HG02852 (cell line): ENCODE measurements around the gene AQP10.
"Not testable (repeated sequence)": the region's sequence is repeated elsewhere in the genome, so short reads cannot be mapped to it uniquely, and the experiment has no call there.

Experiments used
- ATAC-seq: cut with Tn5 transposase; IDR thresholded peaks from one replicate; pipeline ENCODE4 v1.9.1; 2021; ENCODE audit warnings: mild to moderate bottlenecking, moderate library complexity; ENCODE audit not compliant: unreplicated experiment

AQP10 gene

GRCh38 chr1:154323493-154323892 lies 2.6 kb downstream of the AQP10 start:
- no peak for ATAC-seq

DNA sequence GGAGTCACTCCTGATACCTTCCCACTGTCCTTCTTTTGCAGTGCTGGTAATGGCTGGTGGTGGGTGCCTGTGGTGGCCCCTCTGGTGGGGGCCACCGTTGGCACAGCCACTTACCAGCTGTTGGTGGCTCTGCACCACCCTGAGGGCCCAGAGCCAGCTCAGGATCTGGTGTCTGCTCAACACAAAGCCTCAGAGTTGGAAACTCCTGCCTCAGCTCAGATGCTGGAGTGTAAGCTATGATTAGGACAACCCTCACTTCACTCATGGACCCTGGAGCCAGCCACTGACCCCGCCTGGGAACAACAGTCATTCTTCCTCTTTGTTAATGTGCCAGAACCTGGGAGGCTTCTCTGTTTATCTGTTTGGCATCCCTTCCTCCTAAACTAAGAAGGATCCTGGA lies 3.3 kb downstream of the AQP10 start:
- no peak for ATAC-seq

GRCh38 chr1:154324669-154325582 lies 4.0 kb downstream of the AQP10 start, which contains the start of gene ATP8B2:
Gene ATP8B2, plus strand, starts transcription at chr1:154325525. Its CDS starts 2,617 bp downstream, at chr1:154328142.
- no peak for ATAC-seq

DNA sequence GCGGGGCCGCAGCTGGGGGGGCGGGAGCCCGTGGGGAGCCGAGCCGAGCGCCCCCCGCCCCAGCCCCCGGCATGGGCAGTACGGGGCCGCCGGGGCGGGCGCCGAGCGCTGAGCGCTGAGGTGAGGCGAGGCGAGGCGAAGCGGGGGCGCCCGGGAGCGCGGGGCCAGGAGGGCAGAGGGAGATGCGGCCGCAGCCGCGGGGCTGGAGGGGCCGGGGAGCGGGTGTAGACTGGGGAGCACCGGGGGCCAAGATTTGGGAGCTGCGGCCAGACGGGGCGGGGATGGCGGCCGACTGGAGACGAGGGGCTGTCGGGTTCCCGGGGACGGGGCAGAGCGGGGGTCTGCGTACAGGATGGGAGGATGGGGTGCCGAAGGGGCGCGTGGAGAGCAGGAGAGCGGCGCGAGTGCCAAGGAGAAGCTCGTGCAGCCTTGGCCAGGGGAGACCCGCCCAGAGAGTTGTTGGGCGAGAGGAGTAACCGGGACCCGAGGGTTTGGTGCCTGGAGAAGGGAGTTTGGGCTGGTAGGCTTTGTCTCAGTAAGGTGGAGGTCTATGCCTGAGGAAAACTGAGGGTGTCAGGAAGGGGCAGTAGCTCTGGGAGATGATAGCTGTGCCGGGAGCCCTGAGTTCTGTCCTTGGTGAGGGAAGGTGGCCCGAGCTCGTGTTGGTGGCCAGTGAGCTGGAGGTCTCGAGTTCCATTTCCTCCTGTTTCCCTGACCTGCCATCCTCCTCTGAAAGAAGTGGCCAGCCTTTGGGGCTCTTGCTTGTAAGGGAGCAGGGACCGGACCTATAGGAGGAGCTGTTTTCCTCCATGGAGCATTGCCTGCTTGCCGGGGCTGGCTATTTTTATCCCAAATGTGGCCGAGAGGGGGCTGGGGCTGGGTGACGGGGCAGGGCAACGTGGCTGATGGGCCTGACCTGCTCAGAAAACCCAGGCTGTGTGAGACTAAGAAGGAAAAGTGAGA lies 5.0 kb downstream of the AQP10 start:
- ATAC-seq = no peak

DNA sequence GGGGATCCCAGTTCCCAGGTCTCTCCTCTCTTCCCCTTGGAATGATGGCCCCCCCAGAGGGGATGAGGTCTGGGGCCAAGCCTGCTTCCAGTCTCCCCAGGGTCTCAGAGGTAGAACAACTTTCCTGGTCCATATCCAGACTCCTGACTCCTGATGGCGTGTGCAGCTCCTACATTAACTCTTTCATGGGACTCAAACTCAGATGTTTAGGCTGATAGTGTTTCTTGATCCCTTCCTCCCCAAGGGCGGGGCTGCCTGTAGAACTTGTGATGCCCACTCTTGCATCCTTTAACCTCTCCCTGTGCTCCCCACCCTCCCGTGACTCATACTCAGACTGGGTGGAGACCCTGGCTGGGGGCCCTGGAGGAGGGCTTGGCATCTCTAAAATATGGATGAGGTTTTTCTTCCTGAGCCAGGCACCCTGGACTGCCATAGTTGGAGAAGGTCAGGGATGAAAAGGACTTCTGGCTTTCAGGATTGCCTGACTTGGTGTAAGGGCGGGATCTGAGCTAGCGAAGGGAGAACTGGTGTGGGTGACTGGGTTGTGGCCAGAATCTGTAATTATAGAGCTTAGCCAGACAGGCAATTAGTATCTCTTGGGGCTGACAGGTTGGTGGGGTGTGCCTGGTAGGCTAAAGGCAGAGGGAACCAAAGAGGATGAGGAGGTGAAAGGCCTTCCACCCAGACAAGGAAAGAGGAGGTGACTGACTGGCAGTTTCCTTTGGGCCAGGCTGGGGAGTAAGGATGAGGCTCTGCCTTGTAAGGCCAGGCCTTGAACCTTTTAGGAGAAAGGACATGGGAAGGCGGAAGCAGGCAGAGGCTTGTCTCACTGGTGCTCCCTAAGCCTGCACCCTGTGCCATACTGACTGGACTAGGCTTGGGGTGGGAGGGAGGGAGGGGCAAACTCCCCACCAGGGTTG lies 5.9 kb downstream of the AQP10 start:
- no peak for ATAC-seq

DNA sequence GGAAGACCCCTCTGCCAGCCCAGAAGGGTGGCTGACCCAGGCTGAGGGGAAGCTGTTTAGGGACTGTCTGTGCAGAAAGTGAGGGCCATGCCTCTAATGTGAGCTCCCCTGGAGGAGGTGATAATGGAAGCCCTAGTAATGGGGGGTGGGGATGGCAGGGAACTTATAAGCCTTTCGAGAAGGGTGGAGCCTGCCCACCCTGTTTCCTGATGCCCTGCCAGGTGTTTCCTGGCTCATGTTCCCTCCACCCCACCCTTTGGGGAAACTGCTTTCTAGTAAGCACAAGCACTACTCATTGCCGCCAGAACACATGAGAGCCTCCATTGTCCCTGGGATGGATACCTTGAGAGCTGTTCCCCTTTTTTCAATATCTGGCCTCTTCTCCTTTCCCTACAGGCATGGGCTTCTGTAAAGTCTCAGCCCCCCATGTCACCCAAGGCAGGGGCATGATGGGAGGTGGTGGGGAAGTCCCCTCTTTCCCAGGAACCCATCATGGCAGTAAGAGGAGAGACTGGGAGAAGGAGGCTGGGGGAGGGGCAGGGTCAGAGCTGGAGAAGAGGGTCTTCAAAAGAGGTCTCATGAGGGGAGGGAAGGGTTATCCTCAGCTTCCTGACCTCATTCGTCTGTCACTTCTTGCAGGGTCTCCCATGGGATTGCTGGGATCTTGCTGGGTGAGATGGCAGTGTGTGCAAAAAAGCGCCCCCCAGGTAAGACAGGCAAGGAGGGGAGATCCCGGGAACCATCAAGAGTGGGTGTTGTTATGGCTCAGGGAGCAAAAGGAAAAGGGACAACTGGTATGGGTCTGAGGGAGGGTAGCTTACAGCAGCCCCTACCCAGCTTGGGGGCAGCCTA lies 6.8 kb downstream of the AQP10 start:
- no peak for ATAC-seq

- ATAC-seq = peak; percentile 41
Measured at GRCh38 chr1:154328318-154329151, 7.6 kb downstream of the AQP10 start.

GRCh38 chr1:154329152-154329521 lies 8.2 kb downstream of the AQP10 start:
- ATAC-seq = no peak

DNA sequence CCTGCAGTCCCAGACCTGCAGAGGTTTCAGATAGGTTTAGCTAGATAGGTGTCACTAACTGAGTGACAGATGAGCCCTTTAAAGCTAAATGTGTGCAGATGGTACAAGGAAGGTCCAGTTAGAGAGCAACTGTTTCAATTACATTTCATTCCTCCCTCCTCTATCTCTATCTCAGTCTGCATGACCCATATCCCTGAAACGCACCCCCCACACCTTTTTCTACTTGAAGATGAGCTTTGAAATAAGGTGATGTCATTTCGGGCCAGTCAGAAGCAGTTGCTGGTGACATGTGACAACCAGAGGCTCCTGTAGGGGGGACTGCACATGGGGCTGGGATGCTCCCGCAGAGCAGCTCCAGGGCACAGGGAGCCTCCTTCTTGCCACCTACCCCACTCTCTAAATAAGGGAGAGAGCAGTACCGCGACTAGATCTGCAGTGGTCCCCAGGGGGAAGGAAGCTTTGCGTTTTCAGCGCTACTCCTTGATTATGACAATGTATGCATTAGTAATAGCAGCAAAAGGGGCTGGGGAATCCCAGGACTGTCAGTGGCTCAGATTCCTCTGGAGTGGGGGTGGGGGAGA lies 8.7 kb downstream of the AQP10 start:
- ATAC-seq = no peak

DNA sequence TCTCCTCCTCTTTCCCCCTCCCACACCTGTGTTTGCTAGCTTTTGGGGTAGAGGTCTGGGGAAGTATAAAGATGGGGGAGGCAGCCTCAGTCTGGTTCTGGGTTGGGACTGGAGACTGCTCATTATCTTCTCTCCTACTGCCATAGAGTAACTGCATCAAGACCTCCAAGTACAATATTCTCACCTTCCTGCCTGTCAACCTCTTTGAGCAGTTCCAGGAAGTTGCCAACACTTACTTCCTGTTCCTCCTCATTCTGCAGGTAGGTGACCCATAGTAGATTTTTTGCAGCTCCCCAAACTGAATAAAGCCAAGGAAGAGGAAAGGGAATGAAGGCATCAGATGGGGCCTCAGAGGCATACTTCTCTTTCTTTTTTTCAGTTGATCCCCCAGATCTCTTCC lies 9.8 kb downstream of the AQP10 start:
- ATAC-seq = no peak

- ATAC-seq = no peak
Measured at GRCh38 chr1:154334079-154335024, 13.5 kb downstream of the AQP10 start.

DNA sequence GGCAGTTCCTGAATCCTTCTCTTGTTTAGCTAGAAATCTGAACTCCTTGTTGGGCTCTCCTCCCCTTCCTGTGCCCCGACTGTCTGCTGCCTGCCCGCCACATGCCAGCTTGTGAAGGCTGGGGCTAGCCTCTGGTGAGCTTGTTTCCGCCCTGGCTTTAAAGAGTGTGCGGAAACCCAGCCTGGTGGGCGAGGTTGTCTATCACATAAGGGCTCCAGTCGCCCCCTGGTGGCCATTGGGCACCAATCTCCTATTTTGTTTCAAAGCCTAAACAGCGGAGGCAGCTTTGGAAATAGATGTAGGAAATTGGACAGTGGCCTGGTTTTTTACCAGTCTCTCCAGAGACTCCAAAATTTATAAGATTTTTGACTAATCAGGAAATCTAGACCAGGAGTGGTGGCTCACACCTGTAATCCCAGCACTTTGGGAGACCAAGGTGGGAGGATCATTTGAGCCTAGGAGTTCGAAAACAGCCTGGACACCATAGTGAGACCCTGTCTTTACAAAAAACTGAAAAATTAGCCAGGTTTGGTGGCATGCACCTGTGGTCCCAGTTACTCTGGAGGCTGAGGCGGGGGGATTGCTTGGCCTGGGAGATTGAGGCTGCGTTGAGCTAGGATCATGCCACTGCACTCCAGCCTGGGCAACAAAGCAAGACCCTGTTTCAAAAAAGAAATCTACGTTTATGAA lies 14.3 kb downstream of the AQP10 start:
- no peak for ATAC-seq

GRCh38 chr1:154337253-154337894 lies 16.5 kb downstream of the AQP10 start:
- no peak for ATAC-seq

DNA sequence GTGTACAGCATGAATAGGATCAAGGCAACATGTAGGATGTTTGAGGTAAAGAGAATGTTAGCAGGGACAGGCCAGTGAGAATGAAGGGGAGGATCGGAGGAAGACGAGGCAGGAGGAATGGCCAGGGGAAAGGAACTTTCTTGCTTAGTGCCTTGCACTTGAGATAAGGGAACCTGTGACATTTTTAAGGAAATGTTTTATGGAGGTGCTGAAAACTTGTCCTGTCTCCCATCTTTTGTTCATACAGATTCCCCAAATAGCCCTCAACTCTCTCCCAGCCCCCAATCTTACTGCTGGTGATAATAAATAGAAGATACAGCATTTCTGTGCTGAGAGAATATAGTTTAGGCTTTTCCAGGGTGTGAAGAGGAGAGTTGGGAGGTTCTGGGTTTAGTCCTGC lies 18.0 kb downstream of the AQP10 start:
- no peak for ATAC-seq

DNA sequence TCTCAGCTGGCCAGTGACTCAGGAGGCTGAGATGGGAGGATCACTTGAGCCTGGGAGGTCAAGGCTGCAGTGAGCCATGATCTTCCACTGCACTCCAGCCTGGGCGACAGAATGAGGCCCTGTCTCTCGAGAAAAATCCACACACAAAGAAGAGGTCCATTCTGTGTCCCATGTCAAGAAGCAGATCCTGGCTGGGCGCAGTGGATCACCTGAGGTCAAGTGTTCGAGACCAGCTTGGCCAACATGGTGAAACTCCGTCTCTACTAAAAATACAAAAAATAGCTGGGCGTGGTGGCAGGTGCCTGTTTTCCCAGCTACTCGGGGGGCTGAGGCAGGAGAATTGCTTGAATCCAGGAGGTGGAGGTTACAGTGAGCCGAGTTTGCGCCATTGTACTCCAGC lies 20.5 kb downstream of the AQP10 start:
- not testable (repeated sequence) for ATAC-seq

DNA sequence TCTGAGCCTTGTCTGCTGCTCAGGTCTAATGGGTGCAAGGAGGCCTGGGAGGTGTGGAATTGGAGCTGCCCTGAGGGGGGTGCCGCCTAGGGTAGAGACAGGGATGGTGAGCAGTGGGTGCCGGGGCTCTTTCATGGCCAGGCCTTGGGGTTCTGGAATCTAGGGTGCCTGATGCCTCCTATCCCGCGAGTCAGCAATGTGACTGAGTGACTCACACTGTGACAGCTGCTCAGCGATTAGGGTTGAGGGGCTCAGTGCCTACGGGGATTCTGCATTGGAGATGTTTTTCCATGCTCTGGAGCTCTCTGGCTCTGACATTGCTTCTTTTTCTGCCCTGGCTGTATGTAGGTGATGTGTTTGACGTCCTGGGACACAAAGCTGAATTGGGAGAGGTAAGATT lies 21.2 kb downstream of the AQP10 start:
- ATAC-seq = no peak
